Dedifferentiated amniotic fluid mesenchymal stem cell (primary cell): ENCODE results near the gene BEAN1.
"Not testable (repeated sequence)": the region's sequence is repeated elsewhere in the genome, so short reads cannot be mapped to it uniquely, and the experiment has no call there.

Experiments
- DNase-seq: peaks from one replicate; pipeline ENCODE4 v3.0.0-alpha.2; 2016; ENCODE audit errors: extremely low spot score

Gene BEAN1

DNA sequence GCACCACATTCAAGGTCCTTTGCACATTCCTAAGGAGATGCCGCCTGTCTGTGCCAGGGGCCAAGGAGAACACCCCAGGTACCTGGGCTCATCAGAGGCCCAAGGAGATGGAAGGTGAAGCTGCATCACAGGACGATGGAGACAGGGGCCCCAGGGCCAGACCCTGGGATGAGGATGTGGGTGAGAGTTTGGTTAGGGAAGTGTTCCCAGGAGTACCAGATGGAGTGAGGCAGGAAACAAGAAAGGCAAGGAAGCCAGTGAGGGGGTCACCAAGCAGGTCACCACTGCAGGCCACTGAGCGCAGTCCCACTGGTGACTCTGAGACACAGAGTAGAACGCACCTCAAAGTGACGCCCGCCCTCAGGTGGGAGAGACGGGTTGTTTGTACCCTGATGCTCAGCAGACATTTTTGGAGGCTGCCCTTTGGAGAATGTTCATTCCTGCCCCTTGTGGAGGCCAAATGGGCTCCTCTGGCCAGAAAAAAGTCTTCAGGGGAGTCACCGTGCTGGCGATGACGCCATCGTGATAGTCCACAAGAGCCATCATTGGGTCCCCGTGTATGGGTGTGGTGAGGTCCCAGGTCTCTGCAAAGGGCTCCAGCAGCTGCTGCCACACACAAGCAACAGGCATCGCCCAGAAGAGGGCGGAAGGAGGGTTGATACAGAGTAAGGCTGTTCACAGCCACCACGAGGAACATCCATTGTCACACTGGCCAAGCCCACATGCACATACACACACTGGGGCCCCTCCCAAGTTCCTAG lies 57.5 kb downstream of the BEAN1 start:
- no peak for DNase-seq

GRCh38 chr16:66485376-66485775 lies 58.3 kb downstream of the BEAN1 start:
- no peak for DNase-seq

- no peak for DNase-seq
Measured at GRCh38 chr16:66486199-66486772, 59.2 kb downstream of the BEAN1 start.

DNA sequence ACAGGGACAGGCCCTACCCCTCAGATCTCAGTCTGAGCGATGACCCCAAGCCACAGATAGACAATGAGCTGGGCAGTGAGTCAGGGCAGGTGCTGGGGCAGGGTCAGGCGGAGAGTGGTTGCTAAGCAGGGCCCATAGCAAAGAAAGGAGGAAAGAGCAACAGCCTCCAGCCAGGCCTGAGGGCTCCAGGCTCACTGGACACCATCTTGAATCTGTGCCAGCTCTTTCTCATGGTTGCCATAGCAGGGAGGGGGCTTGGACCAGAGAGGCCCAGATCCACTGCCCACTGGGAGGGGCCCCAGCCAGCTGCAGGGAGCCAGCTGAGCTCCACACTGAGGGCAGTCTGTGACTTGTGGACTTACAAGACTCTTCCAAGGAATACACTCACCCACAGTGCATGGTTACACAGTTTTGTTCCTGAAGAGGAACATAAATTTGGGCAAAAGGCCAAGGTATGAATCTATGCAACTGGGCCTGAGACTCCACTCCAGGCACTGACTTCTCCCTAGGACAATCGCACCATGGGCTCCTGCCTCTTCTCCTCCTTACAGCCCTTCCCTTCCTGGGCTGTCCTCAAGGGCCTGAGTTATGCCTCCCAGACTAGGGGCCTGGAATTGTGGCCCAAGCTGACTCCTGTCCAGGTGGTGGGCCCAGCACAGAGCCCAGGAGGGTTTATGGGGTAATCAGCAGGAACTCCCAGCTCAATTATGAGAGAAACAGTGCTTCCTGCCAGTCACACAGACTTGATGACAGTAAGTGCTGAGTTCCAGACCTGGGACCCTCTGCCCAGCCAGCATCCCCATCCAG lies 59.9 kb downstream of the BEAN1 start:
- DNase-seq: peak; percentile 75

GRCh38 chr16:66487580-66488275 lies 60.6 kb downstream of the BEAN1 start:
- no peak for DNase-seq

GRCh38 chr16:66488505-66488904 lies 61.4 kb downstream of the BEAN1 start:
- no peak for DNase-seq

- DNase-seq: no peak
Measured at GRCh38 chr16:66489385-66489784, 62.3 kb downstream of the BEAN1 start.

GRCh38 chr16:66489818-66490217 lies 62.7 kb downstream of the BEAN1 start:
- DNase-seq: no peak

DNA sequence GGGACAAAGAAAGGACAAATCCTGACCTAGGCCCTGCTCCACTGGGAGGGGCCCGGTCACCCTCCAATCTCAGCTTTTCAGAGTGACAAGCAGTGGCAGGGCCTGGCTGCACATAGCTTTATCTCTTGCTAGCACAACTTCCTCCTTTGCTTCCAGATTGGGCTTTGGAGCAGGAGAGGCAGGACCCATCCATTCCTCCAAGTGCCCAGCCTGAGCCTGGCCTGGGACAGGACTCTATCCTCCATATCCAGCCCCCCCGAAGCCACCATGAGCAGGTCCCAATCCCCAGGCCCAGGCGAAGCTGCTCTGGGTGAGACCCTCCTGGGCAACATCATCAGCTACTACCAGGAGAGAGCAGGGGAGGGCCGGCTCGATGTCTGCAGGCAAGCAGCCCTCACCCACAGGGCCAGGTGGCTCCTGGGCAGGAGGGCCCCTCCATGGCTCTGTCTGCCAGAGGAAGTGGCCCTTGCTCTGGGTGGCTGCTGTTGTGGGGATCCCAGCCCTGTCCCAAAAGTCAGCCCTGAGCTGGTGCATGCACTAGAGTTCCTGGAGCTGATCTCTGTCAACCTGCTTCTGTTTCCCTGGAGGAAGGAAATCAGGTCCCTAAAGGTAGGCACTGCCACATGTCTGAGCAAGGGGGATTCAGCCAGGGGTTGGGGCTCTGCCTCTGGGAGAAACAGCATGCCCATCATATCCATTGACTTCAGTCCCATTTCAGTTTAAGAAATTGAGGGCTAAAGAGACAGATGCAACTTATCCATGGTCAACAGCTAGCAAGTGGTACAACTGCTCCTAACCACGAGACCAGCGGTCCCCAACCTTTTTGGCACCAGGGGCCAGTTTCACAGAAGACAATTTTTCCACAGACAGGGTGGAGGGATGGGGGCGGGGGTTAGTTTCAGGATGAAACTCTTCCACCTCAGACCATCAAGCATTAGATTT lies 64.0 kb downstream of the BEAN1 start:
- no peak for DNase-seq

GRCh38 chr16:66491716-66492064 lies 64.6 kb downstream of the BEAN1 start:
- DNase-seq: no peak

- no peak for DNase-seq
Measured at GRCh38 chr16:66493490-66494401, 66.7 kb downstream of the BEAN1 start.

DNA sequence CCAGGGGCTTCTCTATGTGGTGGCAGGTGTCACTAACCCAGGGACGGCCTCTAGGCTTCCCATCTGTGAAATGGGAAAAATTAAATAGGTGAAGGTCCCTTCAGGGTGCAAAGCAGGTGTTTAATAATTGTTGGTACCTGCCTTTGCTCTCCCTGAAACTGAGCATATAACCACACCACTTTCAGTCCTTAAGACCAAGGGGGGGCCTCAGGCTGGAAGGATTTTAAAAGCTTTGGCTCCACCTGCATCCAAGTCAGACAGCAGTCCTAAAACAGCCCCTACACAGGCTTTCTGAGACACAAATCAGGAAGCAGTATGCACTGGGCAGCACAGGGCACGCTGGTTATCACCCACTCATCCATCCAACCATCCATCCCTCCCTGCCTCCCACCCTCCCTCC lies 67.8 kb downstream of the BEAN1 start:
- DNase-seq: no peak

GRCh38 chr16:66495440-66495839 lies 68.3 kb downstream of the BEAN1 start:
- no peak for DNase-seq

- DNase-seq: not testable (repeated sequence)
Measured at GRCh38 chr16:66496226-66496625, 69.1 kb downstream of the BEAN1 start.

DNA sequence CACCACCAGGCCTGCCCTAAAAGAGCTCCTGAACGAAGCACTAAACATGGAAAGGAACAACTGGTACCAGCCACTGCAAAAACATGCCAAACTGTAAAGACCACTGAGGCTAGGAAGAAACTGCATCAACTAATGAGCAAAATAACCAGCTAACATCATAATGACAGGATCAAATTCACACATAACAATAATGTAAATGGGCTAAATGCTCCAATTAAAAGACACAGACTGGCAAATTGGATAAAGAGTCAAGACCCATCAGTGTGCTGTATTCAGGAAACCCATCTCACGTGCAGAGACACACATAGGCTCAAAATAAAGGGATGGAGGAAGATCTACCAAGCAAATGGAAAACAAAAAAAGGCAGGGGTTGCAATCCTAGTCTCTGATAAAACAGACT lies 70.8 kb downstream of the BEAN1 start:
- DNase-seq: not testable (repeated sequence)

DNA sequence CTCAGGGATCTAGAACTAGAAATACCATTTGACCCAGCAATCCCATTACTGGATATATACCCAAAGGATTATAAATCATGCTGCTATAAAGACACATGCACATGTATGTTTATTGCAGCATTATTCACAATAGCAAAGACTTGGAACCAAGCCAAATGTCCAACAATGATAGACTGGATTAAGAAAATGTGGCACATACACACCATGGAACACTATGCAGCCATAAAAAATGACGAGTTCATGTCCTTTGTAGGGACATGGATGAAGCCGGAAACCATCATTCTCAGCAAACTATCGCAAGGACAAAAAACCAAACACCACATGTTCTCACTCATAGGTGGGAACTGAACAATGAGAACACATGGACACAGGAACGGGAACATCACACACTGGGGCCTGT lies 74.5 kb downstream of the BEAN1 start:
- DNase-seq: not testable (repeated sequence)

DNA sequence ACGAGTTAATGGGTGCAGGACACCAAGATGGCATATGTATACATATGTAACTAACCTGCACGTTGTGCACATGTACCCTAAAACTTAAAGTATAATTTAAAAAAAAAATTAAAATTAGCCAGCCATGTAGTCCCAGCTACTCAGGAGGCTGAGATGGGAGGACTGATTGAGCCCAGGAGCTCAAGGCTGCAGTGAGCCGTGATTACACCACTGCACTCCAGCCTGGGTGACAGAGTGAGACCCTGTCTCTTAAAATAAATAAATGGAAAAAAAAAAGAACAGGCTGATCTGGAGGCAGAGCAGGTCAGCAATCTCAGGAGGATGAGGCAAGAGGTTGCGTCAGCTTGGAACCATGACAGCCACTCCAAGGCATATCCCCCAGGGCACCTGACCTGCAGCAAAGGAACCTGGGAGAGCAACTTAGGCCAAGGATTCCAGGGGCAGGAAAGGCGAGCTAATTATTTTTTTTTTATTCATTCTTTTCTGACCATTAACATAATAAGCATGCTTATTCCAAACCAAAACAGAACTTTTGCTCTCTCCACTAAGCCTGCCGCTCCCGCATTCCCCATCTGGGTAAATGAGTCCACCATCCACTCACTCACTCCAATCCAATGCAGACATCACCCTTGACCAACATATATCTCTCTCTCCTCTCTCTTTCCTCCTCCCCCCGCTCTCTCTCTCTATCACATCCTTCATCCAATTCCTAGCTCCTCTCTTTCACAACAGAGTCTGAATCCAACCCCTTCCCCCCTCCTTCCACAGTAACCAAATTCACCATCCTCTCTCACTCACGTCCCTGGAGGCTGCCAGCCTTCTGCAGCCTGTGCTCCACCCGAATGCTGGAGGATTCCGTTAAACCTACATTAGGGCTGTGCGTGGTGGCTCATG lies 75.2 kb downstream of the BEAN1 start:
- DNase-seq: no peak

DNA sequence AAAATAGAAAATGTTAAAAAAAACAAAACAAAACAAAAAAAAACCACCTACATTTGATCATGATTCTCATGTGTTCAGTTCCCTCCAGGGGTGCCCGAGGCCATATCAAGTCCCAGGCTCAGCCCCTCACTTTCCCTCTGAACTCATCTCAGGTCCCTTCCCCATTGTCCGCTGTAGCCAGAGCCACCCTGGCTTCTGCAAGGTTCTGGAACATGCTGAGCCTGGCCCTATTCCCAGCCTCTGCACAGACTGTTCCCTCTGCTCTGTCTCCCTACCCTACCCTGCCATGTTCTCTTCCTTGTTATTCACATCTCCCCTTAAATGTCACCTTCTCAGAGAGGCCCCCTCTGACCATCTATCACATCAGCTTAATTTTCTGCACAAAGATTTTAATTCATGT lies 75.9 kb downstream of the BEAN1 start:
- DNase-seq: no peak

GRCh38 chr16:66503612-66504011 lies 76.5 kb downstream of the BEAN1 start:
- DNase-seq: no peak
